ENCODE results near the gene ZSWIM3.
"Not testable (repeated sequence)": the region's sequence is repeated elsewhere in the genome, so short reads cannot be mapped to it uniquely, and the experiment has no call there.

Gene ZSWIM3

GRCh38 chr20:45818239-45818638 is 39.2 kb upstream of the ZSWIM3 start:
- Histone ChIP-seq H4K20me1 (0 out of 2 replicates have a peak, but pooled peaks cover 8% of the 10 kb centered on the region), H3K4me2 (no peak overlapping the region), H3K4me3 (no peak overlapping the region), H3K9ac (no peak overlapping the region), H3K36me3 (peaks cover 33% of the 10 kb centered on the region), H3K4me1 (peaks cover 21% of the 10 kb centered on the region), H3K27me3 (peaks cover 21% of the 10 kb centered on the region), H3K9me3 (no peaks in the 10 kb centered on the region), H3K27ac (no peak overlapping the region)
- no peak for TF ChIP-seq Cebpa-rat (IDR thresholded peaks at IDR 0.05)

DNA sequence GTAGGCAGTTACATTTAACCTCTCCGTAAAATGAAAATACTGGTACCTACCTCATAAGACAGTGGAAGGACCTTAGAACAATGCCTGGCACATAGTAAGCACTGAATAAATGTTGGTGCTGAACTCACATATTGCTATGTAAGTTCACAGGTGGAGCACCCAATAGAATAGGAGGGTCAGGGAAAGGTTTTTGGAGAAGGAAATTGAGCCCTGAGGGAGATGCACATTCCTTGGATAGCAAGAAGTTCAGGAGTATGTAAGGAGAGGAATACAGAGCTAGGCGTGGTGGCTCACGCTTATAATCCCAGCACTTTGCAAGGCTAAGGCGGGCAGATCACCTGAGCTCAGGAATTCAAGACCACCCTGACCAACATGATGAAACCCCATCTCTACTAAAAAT is 37.9 kb upstream of the ZSWIM3 start:
- no peak overlapping the region for H3K4me2 ChIP-seq
- no peak for TF ChIP-seq Cebpa-rat (IDR thresholded peaks at IDR 0.05)
- H3K9me3 ChIP-seq = no peaks in the 10 kb centered on the region
- peaks cover 30% of the 10 kb centered on the region for H3K36me3 ChIP-seq
- no peak overlapping the region for H3K4me3 ChIP-seq
- H3K27ac ChIP-seq = no peak overlapping the region
- H3K4me1 ChIP-seq = peaks cover 25% of the 10 kb centered on the region
- 0 out of 2 replicates have a peak, but pooled peaks cover 18% of the 10 kb centered on the region for H4K20me1 ChIP-seq
- H3K9ac ChIP-seq = no peak overlapping the region
- peaks cover 34% of the 10 kb centered on the region for H3K27me3 ChIP-seq

GRCh38 chr20:45821947-45822346 is 35.5 kb upstream of the ZSWIM3 start:
- H3K27me3 ChIP-seq = peaks cover 44% of the 10 kb centered on the region
- no peak overlapping the region for H3K4me2 ChIP-seq
- 0 out of 2 replicates have a peak, but pooled peaks cover 18% of the 10 kb centered on the region for H4K20me1 ChIP-seq
- H3K4me1 ChIP-seq = peaks cover 21% of the 10 kb centered on the region
- H3K9ac ChIP-seq = no peak overlapping the region
- TF ChIP-seq Cebpa-rat (IDR thresholded peaks at IDR 0.05) = no peak
- no peak overlapping the region for H3K27ac ChIP-seq
- no peak overlapping the region for H3K4me3 ChIP-seq
- no peaks in the 10 kb centered on the region for H3K9me3 ChIP-seq
- H3K36me3 ChIP-seq = peaks cover 7% of the 10 kb centered on the region

DNA sequence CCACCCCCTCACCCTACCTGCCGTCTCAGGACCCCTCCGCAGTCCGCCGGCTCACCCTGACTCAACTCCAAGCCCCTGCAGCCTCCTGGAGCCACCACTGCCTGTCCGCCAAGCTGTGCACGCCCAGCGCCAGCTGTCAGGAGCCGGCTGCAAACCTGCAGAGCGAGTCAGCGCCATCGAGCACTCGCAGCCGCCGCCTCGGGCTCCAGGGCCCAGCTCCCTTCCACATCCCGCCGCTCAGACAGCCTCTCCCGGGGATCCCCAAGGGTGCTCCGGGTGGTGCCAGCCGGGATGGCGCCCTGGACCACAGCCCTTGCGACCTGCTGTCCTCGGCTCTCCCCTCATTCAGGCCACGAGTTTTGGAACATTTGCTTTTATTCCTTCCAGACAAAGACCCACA is 34.6 kb upstream of the ZSWIM3 start:
- 0 out of 2 replicates have a peak overlapping the region, but pooled peaks have one; percentile 2 for H3K9ac ChIP-seq
- 0 out of 2 replicates have a peak, but pooled peaks cover 18% of the 10 kb centered on the region for H4K20me1 ChIP-seq
- peak overlapping the region; percentile 60 for H3K4me2 ChIP-seq
- peaks cover 44% of the 10 kb centered on the region for H3K27me3 ChIP-seq
- no peak overlapping the region for H3K27ac ChIP-seq
- H3K9me3 ChIP-seq = no peaks in the 10 kb centered on the region
- TF ChIP-seq Cebpa-rat (IDR thresholded peaks at IDR 0.05) = no peak
- peak overlapping the region; percentile 36; the same call in 1 of the 2 replicates for H3K4me3 ChIP-seq
- H3K4me1 ChIP-seq = peaks cover 16% of the 10 kb centered on the region
- H3K36me3 ChIP-seq = no peaks in the 10 kb centered on the region

- TF ChIP-seq Cebpa-rat (IDR thresholded peaks at IDR 0.05) = no peak
- Histone ChIP-seq H3K27ac (no peak overlapping the region), H3K4me3 (no peak overlapping the region), H3K9ac (no peak overlapping the region), H3K36me3 (no peaks in the 10 kb centered on the region), H3K4me1 (peaks cover 16% of the 10 kb centered on the region), H4K20me1 (0 out of 2 replicates have a peak, but pooled peaks cover 18% of the 10 kb centered on the region), H3K27me3 (peaks cover 44% of the 10 kb centered on the region), H3K9me3 (no peaks in the 10 kb centered on the region), H3K4me2 (peak overlapping the region; percentile 44)
Measured at GRCh38 chr20:45823949-45824835, 33.2 kb upstream of the ZSWIM3 start.

- H3K27ac ChIP-seq = no peak overlapping the region
- peaks cover 40% of the 10 kb centered on the region for H3K27me3 ChIP-seq
- H3K9me3 ChIP-seq = no peaks in the 10 kb centered on the region
- peaks cover 16% of the 10 kb centered on the region for H3K4me1 ChIP-seq
- H3K4me2 ChIP-seq = no peak overlapping the region
- H4K20me1 ChIP-seq = 0 out of 2 replicates have a peak, but pooled peaks cover 18% of the 10 kb centered on the region
- no peak overlapping the region for H3K9ac ChIP-seq
- TF ChIP-seq Cebpa-rat (IDR thresholded peaks at IDR 0.05) = no peak
- no peaks in the 10 kb centered on the region for H3K36me3 ChIP-seq
- no peak overlapping the region for H3K4me3 ChIP-seq
Measured at GRCh38 chr20:45826381-45827019, 30.9 kb upstream of the ZSWIM3 start.

DNA sequence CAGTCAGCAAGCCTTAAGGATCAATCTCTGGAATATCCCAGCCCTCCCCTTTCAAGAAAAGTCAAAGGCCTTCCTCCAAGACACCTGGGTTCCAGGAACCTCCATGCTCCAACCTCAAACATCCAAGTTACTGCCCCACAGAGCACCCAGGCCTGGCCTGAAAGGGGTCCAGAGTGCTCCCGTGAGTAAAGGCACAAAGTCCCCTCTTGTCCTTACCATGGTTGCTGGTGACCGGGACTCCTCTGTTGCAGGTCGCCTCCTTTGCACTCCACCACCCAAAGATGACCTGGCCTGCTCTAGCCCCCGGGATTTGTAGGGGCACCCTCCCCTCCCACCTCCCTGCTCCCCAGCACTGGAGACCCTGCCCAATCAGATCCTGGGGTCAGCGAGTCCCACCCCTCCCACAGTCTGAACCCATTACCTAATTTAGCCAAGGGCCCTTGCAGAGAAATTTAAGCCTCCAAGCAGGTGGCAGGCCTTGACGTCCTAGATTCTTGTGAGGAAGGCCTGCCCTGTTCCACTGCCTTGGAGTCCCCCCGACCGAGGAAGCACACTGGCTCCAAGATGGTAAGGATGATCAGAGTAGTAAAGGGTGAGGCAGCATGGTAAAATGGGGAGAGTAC is 30.3 kb upstream of the ZSWIM3 start, which contains the start of gene TNNC2:
TSS of gene TNNC2 (minus strand) at position 283 of the 623 bp plus-strand sequence. CDS start at position 219, 64 bp downstream.
- Histone ChIP-seq H3K36me3 (no peaks in the 10 kb centered on the region), H3K9me3 (no peaks in the 10 kb centered on the region), H3K4me3 (no peak within 1 kb of the TSS), H3K9ac (no peak within 1 kb of the TSS), H3K4me1 (peaks cover 16% of the 10 kb centered on the region), H3K27ac (no peak within 1 kb of the TSS), H4K20me1 (0 out of 2 replicates have a peak, but pooled peaks cover 18% of the 10 kb centered on the region), H3K4me2 (no peak within 1 kb of the TSS), H3K27me3 (peaks cover 33% of the 10 kb centered on the region)
- TF ChIP-seq Cebpa-rat (IDR thresholded peaks at IDR 0.05) = no peak

DNA sequence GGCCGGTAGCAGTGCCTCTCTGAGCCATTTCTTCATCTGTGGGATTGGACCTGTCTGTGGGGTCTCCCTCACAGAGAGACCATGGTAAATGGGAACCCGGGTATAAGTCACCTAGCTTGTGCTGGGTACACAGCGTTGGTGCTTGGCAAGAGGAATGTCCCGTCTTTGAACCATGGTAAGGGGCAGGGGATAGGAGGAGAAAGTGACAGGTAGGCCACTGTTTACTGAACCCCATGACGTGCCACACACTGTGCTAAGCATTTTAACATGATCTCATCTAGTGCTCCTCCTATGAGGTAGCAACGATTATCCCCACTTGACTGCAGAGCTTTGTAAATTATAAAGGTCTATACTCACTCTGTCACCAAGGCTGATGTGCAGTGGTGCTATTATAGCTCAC is 29.7 kb upstream of the ZSWIM3 start:
- Histone ChIP-seq H3K36me3 (no peaks in the 10 kb centered on the region), H3K27ac (no peak overlapping the region), H3K4me3 (no peak overlapping the region), H3K9ac (no peak overlapping the region), H3K9me3 (no peaks in the 10 kb centered on the region), H3K4me1 (peaks cover 16% of the 10 kb centered on the region), H4K20me1 (0 out of 2 replicates have a peak, but pooled peaks cover 15% of the 10 kb centered on the region), H3K27me3 (peaks cover 33% of the 10 kb centered on the region), H3K4me2 (no peak overlapping the region)
- no peak for TF ChIP-seq Cebpa-rat (IDR thresholded peaks at IDR 0.05)

DNA sequence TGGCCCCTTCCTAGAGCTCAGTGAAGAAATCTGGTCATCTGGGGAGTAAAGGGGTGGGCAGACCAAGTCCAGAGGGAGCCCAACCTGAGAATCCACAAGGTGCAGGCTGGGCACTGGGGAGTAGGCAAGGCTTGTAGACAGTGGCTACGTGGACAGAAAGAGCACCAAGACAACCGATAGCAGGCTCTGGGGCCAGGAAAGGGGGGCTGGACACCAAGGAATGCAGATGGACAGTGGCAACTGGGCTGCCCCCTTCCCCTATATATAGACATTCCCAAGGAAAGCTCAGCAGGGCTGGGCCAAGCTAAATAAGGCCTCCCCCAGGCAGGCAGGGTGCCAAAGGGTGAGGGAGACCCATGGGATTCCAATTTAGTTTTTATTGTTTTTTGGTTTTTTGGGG is 28.8 kb upstream of the ZSWIM3 start:
- no peaks in the 10 kb centered on the region for H3K9me3 ChIP-seq
- no peaks in the 10 kb centered on the region for H3K36me3 ChIP-seq
- H3K27me3 ChIP-seq = peaks cover 33% of the 10 kb centered on the region
- no peak overlapping the region for H3K4me2 ChIP-seq
- 0 out of 2 replicates have a peak, but pooled peaks cover 6% of the 10 kb centered on the region for H4K20me1 ChIP-seq
- H3K27ac ChIP-seq = no peak overlapping the region
- peaks cover 14% of the 10 kb centered on the region for H3K4me1 ChIP-seq
- H3K4me3 ChIP-seq = no peak overlapping the region
- H3K9ac ChIP-seq = no peak overlapping the region
- no peak for TF ChIP-seq Cebpa-rat (IDR thresholded peaks at IDR 0.05)

GRCh38 chr20:45829673-45830106 is 27.7 kb upstream of the ZSWIM3 start:
- not testable (repeated sequence) for H3K9me3 ChIP-seq, H3K9ac ChIP-seq, H3K27ac ChIP-seq, H4K20me1 ChIP-seq, H3K4me2 ChIP-seq, H3K36me3 ChIP-seq, H3K4me3 ChIP-seq
- peaks cover 33% of the 10 kb centered on the region for H3K27me3 ChIP-seq
- peaks cover 14% of the 10 kb centered on the region for H3K4me1 ChIP-seq
